Activated naive CD8-positive, alpha-beta T cell treated with anti-CD3 and anti-CD28 coated beads, Interleukin-2, amount 50 U/mL, for 16 hours (primary cell): Measurements from ENCODE around the gene PKD2.
A peak's percentile ranks its signal among the peaks of the same experiment; 100 is the strongest.

Experiments
- DNase-seq: peaks from one replicate; pipeline ENCODE4 v3.0.0-alpha.2; 2020; ENCODE audit warnings: low read depth, low spot score

Gene PKD2

GRCh38 chr4:88007304-88008121, at the start of gene PKD2:
PKD2 (plus strand) TSS chr4:88007635; CDS start chr4:88007734, 99 bp downstream.
- DNase-seq = peak; percentile 38

- no peak for DNase-seq
These were observed 45.4 kb upstream of the PKD2 start for GRCh38 chr4:87961993-87962392.

GRCh38 chr4:87962398-87963146, 44.9 kb upstream of the PKD2 start:
- DNase-seq = no peak

GRCh38 chr4:87965501-87965975, 41.9 kb upstream of the PKD2 start:
- DNase-seq = no peak

- DNase-seq = no peak
These were observed 41.3 kb upstream of the PKD2 start for GRCh38 chr4:87966095-87966496.

- DNase-seq = no peak
These were observed 40.2 kb upstream of the PKD2 start for GRCh38 chr4:87967193-87967592.

- DNase-seq = no peak
These were observed 37.3 kb upstream of the PKD2 start for GRCh38 chr4:87970121-87970520.

GRCh38 chr4:87971866-87972265, 35.6 kb upstream of the PKD2 start:
- DNase-seq = no peak

GRCh38 chr4:87973283-87974169, 33.9 kb upstream of the PKD2 start:
- DNase-seq = no peak

GRCh38 chr4:87974856-87975462, 32.5 kb upstream of the PKD2 start:
- no peak for DNase-seq

- no peak for DNase-seq
These were observed 32.0 kb upstream of the PKD2 start, which contains the start of gene SPP1 for GRCh38 chr4:87975466-87975865. SPP1 (plus strand) TSS chr4:87975714; CDS start chr4:87976896, 1,182 bp downstream.

- DNase-seq = no peak
These were observed 29.7 kb upstream of the PKD2 start for GRCh38 chr4:87977521-87978278.

GRCh38 chr4:87978681-87979080, 28.8 kb upstream of the PKD2 start:
- DNase-seq = no peak

- no peak for DNase-seq
These were observed 27.6 kb upstream of the PKD2 start for GRCh38 chr4:87979810-87980209.

- no peak for DNase-seq
These were observed 25.9 kb upstream of the PKD2 start for GRCh38 chr4:87981486-87981885.

GRCh38 chr4:87982036-87982435, 25.4 kb upstream of the PKD2 start:
- no peak for DNase-seq

- no peak for DNase-seq
These were observed 24.9 kb upstream of the PKD2 start for GRCh38 chr4:87982446-87983010.

- DNase-seq = no peak
These were observed 23.4 kb upstream of the PKD2 start for GRCh38 chr4:87983996-87984395.

GRCh38 chr4:87985097-87985886, 22.1 kb upstream of the PKD2 start:
- DNase-seq = no peak

- DNase-seq = no peak
These were observed 21.6 kb upstream of the PKD2 start for GRCh38 chr4:87985887-87986200.
